ENCODE measurements around the gene RABGAP1L.
A peak's percentile ranks its signal among the peaks of the same experiment; 100 is the strongest.
"Not testable (repeated sequence)": the region's sequence is repeated elsewhere in the genome, so short reads cannot be mapped to it uniquely, and the experiment has no call there.

The RABGAP1L gene

DNA sequence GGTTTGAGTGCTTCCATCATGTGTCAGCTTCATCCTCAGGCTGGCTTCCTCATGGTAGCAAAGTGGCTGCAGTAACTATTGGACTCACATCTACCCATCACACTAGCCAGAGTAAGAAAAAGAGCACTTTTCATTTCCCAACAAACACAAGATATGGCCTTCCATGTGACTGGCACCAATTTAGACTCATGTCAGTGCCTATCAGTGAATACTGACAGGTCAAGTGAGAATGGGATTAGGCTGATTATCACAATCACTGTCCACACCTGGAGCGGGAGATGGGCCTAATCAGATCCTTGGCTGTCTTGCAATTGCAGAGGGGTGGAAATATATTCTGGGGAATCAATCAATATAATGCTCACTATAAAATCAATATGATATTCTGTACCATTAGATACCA lies 2.9 kb upstream of the RABGAP1L start:
- no peak for DNase-seq

DNA sequence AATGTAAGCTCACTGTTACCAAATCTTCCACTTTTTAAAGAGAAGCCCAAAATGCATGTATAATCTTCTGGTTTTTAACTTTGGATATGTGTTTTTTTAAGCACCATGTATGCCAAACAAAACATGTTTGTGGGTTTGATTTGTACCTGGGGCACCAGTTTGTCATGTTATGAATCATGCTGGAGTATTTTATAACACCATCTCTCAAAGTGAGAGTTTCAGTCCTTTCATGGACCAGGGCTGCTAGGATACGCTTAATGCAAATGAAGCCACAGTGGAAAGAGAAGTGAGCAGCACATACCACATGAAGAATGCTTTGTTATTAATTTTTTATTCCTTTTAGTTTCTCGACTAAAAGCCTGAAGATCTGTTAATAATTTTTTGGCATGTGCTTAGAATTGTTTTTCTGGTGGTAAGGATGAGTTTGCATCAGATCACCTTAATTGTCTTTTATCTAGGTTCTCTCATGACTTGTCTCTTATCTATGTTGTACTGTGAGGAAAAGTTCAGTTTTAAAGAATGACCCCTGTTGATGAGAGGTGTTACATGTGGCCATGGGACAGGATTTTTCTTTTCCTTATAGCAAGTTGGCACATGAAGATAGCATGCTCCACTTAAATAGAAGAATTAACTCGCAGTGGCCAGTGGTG lies 2.0 kb upstream of the RABGAP1L start:
- no peak for DNase-seq

DNA sequence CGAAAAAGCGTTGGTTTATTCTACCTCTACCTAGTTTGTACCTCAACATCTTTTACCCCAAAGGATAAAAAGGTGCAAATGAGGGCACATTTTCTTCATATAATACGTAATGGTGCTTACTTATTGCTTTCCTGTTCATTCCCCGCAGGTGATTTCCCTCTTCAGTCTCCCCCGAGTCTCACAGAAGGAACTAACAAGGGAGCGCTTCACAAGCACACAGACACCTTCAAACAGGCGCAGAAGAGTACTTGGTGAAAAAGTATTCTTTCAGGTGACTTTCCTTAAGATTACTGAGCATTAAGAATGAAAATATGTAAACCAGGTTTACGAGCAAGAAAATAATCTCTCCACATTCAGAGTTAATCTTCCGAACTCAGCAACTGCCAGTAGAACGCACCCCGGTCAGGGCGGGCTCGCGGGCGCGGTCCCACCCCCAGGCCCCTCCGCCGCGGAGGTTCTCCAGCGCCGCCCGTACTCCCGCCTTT lies 511 bp upstream of the RABGAP1L start:
- no peak for DNase-seq

DNA sequence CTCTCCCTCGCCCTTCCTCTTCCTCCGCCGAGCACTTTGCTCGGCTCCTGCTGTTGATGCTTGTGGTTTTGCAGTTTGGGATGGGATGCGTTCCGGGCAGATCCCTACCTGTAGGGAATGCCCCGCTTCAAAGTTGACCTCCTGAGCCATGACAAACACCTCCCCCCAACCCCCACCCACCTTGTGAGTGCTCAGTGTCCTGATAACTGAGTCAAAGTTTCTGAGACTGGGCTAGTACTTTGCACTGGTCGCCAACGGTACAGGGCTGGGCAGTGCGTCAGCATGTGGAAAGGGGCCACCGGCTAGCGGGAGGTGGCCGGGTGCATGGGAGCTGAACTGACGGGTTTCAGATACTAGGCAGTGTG lies 771 bp downstream of the RABGAP1L start:
- DNase-seq, result no peak

DNA sequence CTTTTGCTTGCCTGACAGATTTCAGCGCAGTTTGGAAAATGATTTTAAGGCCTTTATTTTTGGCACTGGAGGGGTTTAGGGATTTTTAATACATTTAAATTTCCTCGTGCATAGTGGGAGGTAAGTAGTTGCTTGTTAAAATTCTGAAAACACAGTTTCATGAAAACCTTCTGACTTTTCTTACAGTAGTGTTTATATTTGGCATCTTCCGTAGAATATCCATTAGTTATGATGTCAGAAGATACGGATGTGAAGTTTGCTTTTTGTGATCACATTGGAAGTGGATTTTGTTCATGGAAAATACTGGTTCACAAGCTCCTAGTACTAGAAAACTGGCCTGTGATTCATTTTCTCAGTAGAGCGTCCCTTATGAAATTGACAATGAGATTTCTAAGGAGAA lies 1.3 kb downstream of the RABGAP1L start:
- DNase-seq, result no peak

DNA sequence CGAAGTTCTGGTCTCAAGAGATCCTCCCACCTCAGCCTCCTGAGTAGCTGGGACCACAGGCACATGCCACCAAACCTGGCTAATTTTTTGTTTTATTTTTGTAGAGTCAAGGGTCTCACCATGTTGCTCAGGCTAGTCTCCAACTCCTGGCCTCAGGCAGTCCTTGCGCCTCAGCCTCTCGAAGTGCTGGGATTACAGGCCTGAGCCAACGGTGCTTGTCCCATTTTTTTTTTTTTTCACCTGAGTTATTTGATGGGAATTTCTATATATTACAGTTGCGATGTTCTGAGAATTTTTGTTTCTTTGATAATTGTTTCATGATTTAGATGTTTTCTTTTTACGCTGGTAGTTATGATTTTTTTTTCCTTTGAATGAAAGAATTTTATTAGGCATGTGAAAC lies 2.5 kb downstream of the RABGAP1L start:
- DNase-seq, result no peak

DNA sequence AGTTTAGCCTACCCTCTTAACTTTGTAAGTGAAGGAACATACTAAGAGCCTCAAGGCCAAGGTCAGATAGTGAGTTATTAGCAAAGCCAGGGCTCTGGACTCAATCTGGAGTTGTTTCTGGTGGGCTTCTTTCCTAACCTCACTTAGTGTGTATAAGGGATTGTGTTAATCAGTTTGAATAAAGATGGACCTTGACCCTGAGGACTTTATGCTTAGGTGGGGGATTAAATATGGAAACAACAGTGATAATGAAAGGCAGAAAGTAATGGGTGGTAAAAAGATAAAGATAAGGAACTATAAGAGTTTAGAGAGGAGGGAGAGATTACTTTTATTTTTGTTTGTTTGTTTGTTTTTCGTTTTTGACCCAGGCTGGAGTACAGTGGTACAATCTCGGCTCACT lies 5.5 kb downstream of the RABGAP1L start:
- no peak for DNase-seq

DNA sequence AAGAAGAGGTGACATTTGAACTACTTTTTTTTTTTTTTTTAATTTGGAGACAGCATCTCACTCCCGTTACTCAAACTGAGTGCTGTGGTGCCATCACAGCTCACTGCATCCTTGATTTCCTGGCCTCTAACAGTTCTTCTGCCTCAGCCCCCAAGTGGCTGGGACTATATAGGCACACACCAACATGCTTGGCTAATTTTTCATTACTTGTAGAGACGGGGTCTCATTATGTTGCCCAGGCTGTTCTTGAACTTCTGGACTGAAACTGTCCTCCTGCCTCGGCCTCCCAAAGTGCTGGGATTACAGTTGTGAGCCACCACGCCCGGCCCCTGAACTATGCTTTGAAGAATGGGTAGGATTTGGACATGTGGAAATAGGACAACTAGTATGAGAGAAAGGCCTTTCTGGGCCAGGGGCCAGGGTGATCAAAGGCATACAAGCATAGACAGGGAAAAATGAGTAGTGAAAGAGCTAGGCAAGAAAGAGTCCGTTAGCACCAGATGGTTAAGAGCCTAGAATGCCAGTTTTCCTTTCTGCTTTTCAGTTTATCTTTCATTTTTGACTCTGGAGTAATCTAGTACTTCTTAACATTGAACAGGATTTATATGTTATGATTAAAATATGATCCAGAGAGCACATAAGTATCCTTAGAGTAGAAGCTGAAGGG lies 6.3 kb downstream of the RABGAP1L start:
- peak; percentile 34 for DNase-seq

DNA sequence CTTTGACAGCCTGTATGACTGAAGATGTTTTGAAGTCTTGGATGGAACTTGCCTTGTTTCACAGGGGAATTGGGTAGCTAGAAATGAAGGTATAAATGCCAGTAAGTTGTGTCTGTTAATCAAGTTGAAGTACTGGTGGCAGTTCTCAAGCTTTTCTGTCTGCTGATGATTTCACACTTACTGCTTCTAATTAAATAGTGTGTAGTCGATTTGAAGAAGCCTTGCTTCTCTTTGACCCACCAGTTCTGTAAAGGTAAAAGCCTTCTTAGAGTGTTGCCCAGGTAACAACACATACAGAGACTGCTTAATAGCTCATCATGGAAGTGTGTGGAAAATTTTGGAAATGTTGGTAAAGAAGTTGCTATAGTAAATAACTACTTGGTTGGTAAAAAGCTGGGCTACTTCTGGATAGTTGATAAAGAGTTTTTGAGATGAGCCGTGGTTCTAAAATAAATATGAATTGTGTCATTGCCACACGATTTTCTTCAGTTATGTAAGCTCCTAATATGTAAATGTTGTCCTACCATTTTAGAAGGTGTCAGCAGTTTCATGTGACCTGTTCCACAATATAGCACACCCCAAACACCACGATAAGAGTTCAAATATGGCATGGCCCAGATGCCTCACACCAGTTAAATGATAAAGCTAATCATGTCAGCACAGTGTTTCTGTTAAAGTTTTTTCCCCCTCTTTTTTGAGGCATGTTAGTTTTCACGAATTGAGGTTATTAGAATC lies 7.4 kb downstream of the RABGAP1L start:
- no peak for DNase-seq

DNA sequence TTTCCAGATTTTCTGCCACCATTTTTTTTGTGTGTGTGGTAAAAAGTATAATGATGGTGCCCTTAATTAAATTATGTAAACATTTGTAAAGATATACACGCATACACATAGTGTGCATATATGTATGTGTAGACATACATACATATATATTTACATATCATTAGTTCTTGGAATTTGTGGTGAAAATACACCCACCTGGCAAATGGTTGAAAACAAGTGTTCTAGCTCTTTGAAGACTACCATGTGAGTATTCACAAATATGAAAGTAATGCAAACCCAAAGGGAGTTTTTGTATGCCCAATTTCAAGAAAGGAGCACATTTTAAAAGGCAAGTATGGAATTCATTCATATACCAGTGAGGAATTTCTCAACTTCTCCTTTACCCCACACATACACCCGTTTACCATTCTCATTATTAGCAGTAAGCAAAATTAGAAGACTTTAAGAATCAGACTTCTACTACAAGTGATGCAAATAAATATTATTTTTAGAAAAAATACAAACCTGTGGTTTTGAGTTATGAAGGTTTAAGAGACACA lies 8.0 kb downstream of the RABGAP1L start:
- no peak for DNase-seq

DNA sequence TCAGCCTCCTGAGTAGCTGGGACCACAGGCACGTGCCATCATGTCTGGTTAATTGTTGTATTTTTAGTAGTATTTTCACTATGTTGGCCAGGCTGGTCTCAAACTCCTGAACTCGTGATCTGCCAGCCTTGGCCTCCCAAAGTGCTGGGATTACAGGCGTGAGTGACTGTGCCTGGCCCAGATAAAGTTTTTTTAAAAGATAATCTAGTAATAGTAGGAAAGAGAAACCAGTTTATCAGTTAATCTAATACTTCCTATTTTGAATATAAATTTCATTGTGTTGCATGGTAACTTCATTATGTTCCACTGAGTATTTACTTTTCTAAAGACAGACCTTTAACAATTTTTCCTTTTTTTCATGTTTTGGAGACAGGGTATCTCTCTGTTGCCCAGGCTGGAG lies 10.0 kb downstream of the RABGAP1L start:
- DNase-seq, result no peak

DNA sequence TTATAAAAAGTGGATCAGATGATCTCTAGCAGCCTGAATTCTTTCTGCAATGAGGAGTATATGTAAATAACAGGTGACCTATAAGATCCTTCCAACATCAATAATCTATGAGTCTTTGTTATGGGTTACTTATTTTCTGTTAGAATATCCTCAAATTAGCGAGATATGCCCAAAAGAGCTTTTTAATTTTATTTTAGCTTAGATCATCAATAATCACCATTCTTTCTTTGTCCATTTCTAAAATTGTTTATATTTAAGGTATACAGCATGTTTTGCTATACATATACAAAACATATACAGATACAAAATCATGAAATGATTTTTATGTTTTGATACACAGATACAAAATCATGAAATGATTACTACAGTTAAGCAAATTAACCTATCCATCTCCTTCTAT lies 11.8 kb downstream of the RABGAP1L start:
- no peak for DNase-seq

DNA sequence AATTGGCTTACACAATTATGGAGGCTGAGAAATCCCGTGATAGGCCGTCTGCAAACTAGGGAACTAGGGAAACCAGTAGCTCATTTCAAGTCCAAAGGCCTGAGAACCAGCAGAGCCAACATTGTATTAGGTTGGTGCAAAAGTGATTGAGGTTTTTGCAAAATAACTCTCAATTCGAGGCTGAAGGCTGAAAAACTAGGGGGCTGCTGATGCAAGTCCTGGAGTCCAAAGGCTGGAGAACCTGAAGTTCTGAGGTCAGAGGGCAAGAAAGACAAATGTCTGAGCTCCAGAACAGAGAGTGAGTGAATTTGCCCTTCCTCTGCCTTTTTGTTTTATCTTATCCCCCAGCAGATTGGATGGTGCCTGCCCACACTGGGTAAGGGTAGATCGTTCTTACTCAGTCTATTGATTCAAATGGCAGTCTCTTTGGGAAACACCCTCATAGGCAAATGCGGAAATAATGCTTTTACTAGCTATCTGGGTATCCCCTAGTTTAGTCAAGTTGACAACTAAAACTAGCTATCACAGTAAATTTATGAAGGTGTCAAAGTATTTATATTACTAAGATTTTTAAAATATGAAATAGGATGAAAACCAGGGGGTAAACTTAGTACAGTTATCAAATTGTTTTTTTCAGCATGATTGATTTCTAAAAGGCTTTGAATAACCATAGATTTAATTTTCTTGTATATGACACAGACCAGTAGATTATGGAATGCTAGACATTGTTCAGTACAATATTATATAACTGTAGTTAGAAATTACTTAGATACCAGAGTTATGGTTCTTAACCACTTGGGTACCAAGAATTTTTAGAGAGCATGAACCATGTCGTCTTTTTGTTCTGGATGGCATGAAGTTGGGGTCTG lies 15.4 kb downstream of the RABGAP1L start:
- no peak for DNase-seq

DNA sequence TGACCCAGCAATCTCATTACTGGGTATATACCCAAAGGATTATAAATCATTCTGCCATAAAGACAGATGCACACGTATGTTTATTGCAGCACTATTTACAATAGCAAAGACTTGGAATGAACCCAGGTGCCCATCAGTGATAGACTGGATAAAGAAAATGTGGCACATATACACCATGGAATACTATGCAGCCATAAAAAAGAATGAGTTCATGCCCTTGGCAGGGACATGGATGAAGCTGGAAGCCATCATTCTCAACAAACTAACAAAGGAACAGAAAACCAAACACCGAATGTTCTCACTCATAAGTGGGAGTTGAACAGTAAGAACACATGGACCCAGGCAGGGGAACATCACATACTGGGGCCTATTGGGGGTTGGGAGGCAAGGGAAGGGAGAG lies 19.1 kb downstream of the RABGAP1L start:
- DNase-seq, result not testable (repeated sequence)

DNA sequence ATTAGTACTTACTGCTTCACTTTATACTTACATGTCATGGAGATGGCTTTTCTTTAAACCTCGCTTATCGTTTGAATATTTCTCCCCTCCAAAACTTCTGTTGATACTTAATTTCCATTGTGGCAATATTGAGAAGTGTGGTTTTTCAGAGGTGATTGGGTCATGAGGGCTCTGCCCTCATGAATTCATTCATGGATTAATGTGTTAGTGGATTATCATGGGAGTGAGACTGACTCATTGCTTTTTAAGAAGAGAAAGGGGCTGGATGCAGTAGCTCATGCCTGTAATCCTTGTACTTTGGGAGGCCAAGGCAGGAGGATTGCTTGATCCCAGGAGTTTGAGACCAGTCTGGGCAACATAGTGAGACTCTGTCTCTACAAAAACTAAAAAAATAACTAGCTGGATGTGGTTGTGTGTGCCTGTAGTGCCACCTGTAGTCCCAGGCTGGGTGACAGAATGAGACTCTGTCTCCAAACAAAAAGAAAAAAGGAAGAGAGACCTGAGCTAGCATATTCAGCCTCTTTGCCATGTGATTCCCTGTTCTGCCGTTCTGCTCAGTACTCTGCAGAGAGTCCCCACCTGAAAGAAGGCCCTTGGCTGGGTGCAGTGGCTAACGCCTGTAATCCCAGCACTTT lies 30.2 kb downstream of the RABGAP1L start:
- DNase-seq, result no peak

DNA sequence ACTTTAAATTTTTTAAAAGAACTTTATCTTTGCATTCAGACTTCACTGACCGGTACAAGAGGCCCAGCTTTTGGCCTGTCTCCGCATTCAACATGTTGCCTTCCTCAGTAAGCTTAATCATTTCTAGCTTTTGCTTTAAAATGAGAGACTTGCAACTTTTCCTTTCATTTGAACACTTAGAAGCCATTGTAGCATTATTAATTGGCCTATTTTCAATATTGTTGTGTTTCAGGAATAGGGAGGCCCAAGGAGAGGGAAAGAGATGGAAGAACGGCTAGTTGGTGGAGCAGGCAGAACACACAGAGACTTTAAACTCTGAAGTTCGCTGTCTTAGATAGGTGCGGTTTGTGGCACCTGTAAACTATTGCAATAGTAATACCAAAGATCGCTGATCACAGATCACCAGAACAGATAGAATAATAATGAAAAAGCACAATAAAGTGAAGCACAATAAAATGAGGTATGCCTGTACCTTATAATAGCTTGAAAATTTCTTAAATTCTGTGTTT lies 31.4 kb downstream of the RABGAP1L start:
- no peak for DNase-seq

DNA sequence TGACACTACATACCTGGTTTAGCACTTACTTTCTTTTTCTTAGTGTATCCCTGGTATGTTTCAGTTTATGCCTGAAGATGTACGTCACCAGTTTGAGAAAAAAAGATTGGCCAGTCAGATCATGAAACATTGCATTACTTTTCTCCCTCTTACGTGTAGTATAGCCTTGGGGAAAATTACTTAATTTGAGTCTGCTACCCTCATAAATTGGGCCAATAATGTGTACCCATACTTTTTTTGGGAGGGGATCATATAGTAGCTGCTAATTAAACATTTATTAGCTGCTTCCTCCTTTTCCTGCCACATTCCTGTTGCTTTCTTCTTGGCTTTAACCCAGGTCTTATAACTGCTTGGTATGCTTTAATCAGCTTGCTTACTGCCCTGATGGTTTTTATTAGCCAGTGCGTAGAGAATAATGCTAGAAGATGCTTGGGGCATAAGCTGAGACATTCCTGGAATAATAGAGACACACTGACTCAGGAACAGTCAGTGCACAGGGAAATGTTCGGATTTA lies 32.1 kb downstream of the RABGAP1L start:
- no peak for DNase-seq

DNA sequence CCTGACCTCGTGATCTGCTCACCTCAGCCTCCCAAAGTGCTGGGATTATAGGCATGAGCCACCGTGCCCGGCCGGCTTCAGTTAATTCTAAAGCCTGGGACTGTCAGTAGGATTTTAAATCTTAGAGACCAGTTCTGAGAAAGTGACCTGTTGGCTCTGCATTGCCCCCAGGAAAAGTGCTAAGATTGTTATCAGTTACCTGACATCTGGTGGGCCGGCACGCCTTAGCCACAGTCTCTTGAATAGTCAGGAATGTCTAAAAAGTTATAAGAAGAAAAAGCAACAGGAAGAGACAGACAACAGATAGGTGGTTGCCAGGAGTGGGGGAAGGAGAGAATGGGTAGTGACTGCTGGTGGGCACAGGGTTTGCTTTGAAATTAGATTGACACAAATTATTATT lies 35.1 kb downstream of the RABGAP1L start:
- no peak for DNase-seq

DNA sequence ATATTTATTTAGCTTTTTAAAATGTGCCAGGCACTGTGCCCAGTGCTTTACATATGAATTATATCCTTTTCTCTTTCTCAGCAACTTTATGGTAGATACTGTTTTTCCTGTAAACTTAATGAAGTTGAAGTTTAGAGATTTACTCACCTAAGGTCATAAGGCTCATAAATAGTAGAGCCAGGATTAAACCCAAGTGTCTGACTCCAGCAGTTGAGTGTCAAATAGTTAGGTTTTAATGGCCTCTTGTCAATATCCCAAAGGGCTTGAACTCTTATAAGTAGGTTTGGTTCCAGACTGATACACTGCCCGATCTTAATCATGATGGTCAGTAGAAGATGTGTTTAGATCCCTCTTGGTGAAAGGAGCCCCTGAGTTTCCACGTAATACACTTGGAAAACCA lies 37.8 kb downstream of the RABGAP1L start:
- DNase-seq, result no peak

DNA sequence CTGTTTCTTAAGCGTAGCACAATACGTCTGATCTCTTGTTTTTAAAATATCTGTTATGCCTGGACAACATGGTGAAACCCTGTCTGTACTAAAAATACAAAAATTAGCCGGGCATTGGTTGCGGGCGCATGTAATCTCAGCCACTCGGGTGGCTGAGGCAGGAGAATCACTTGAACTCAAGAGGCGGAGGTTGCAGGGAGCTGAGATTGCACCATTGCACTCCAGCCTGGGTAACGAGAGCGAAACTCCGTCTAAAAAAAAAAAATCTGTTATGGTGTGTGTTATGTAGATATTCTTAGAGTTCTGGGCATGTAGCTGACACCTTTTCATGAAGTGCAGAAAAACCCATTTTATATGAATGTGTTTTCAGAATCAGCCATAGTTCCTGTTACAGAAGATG lies 38.2 kb downstream of the RABGAP1L start:
- DNase-seq, result no peak

DNA sequence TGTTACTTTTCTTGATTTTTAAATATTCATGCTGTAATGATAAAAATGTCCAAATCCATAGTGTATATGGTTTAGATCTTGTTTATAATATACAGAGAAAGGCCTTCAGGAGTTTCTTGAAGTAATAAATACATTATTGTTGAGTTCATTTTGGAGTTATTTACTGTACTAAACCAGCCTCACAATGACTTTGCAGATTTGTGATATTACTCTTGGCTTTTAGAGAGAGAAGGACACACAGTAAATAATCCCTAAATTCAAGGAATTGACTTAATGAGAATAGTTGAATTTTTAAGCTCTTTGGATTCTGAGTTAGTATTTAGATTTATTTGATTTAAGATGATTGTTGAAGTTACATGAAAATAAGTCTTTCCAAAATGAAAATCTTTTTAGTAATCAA lies 38.9 kb downstream of the RABGAP1L start:
- no peak for DNase-seq

DNA sequence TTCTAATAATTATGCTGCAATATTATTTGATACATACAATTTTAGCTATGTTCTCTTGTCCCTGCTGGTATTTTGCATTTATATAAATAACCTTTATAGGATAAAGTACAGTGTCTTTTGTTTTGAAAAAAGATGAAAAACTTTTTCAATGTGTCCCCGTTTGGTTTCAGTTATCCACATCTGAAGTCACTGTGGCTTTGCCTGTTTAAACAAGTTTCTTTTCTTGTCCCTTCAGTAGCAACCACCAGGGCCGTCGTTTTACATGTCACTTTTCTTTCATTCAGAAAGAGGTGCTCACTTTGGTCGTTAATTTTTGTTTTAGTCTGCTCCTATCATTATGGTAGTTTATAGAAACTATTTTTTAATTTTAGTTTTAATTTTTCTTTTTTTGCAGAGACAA lies 41.4 kb downstream of the RABGAP1L start:
- DNase-seq, result no peak
